ENCODE data around the gene FBXL13.
"Not testable (repeated sequence)": the region's sequence is repeated elsewhere in the genome, so short reads cannot be mapped to it uniquely, and the experiment has no call there.

GRCh38 chr7:103023578-103023977 lies 51.0 kb downstream of the FBXL13 start:
- TF ChIP-seq CTCF, POLR2A (IDR thresholded peaks at IDR 0.05): not testable (repeated sequence)
